ENCODE measurements around the gene FGF2. TPM values are rescaled to one million over a fixed set of nuclear protein-coding genes. Genes with fewer than 3 reads are reported as not detected.

Gene FGF2
- total and polyA plus RNA-seq, 2 donors (not counting 1 experiment from before 2014, with no cell fraction given), result 0.13 TPM; not detected in 1

GRCh38 chr4:122890147-122890795 is 63.6 kb downstream of the FGF2 start:
- intact Hi-C loops (cut with micrococcal nuclease), result no loop called here
- Histone ChIP-seq H3K4me2 (replicated peaks; ENCODE audit: low read depth, low read length, poor library complexity, severe bottlenecking) (no peak overlapping the region), H4K20me1 (ENCODE audit: control insufficient read depth, insufficient read depth, low read length, poor library complexity, severe bottlenecking) (no peaks in the 10 kb centered on the region), H3K9ac (ENCODE audit: low read length) (no peak overlapping the region), H3K79me2 (ENCODE audit: control insufficient read depth, insufficient read depth, low read length) (no peaks in the 10 kb centered on the region), H3K4me1 (ENCODE audit: control insufficient read depth in 2 of 2, insufficient read depth in 2 of 2, low read length in 2 of 2) (no peaks in the 10 kb centered on the region), H3K9me3 (ENCODE audit: control extremely low read depth in 1 of 3, control insufficient read depth in 2 of 3, insufficient read depth in 1 of 3, low read length in 2 of 3) (no peaks in the 10 kb centered on the region), H3K27me3 (replicated peaks in 1 of 4; ENCODE audit: control extremely low read depth in 1 of 4, control insufficient read depth in 3 of 4, insufficient read depth in 4 of 4, low read length in 3 of 4) (no peaks in the 10 kb centered on the region), H3K36me3 (replicated peaks in 1 of 2; ENCODE audit: control extremely low read depth in 1 of 2, control insufficient read depth in 1 of 2, extremely low read depth in 1 of 2, insufficient read depth in 2 of 2, low read length in 1 of 2) (no peaks in the 10 kb centered on the region), H3K27ac (ENCODE audit: low read length in 2 of 2) (no peak overlapping the region), H2AFZ (ENCODE audit: insufficient read depth, low read depth, low read length, poor library complexity, severe bottlenecking) (no peak overlapping the region), H3K4me3 (ENCODE audit: control extremely low read depth in 1 of 5, extremely low read depth in 1 of 5, insufficient read depth in 1 of 5, low read depth in 2 of 5, low read length in 4 of 5) (no peak overlapping the region)
- TF ChIP-seq EZH2 (IDR thresholded peaks at IDR 0.05; ENCODE audit: borderline replicate concordance, insufficient read depth, low read depth, low read length, poor library complexity, severe bottlenecking), result no peak
- no peak for TF ChIP-seq CTCF (IDR thresholded peaks at IDR 0.05)
- ChIA-PET CTCF (no interaction called here), POLR2A (no interaction called here)
- Mint-ChIP-seq H3K9me3 (ENCODE audit: insufficient read depth) (no peaks in the 10 kb centered on the region), H3K4me1 (no peaks in the 10 kb centered on the region), H3K27me3 (no peaks in the 10 kb centered on the region), H3K27ac (no peak overlapping the region), H3K4me3 (no peak overlapping the region)
- ATAC-seq (ENCODE audit: low read depth) (no peak), DNase-seq (no peak)
- WGBS (ENCODE audit: insufficient coverage), result no CpG with 5 or more reads among the region's 2 CpGs

- DNase-seq (no peak), ATAC-seq (ENCODE audit: low read depth) (no peak)
- POLR2A ChIA-PET, result no interaction called here
- Histone ChIP-seq H3K9me3 (ENCODE audit: control extremely low read depth in 1 of 3, control insufficient read depth in 2 of 3, insufficient read depth in 1 of 3, low read length in 2 of 3) (no peaks in the 10 kb centered on the region), H3K9ac (ENCODE audit: low read length) (no peak overlapping the region), H3K79me2 (ENCODE audit: control insufficient read depth, insufficient read depth, low read length) (no peaks in the 10 kb centered on the region), H3K4me1 (ENCODE audit: control insufficient read depth in 2 of 2, insufficient read depth in 2 of 2, low read length in 2 of 2) (no peaks in the 10 kb centered on the region), H4K20me1 (ENCODE audit: control insufficient read depth, insufficient read depth, low read length, poor library complexity, severe bottlenecking) (no peaks in the 10 kb centered on the region), H3K27ac (ENCODE audit: low read length in 2 of 2) (no peak overlapping the region), H3K4me3 (ENCODE audit: control extremely low read depth in 1 of 5, extremely low read depth in 1 of 5, insufficient read depth in 1 of 5, low read depth in 2 of 5, low read length in 4 of 5) (no peak overlapping the region), H2AFZ (ENCODE audit: insufficient read depth, low read depth, low read length, poor library complexity, severe bottlenecking) (no peak overlapping the region), H3K36me3 (replicated peaks in 1 of 2; ENCODE audit: control extremely low read depth in 1 of 2, control insufficient read depth in 1 of 2, extremely low read depth in 1 of 2, insufficient read depth in 2 of 2, low read length in 1 of 2) (no peaks in the 10 kb centered on the region), H3K4me2 (replicated peaks; ENCODE audit: low read depth, low read length, poor library complexity, severe bottlenecking) (no peak overlapping the region), H3K27me3 (replicated peaks in 1 of 4; ENCODE audit: control extremely low read depth in 1 of 4, control insufficient read depth in 3 of 4, insufficient read depth in 4 of 4, low read length in 3 of 4) (no peaks in the 10 kb centered on the region)
- intact Hi-C loops (cut with micrococcal nuclease), result no loop called here
- no peak overlapping the region for H3K4me3 Mint-ChIP-seq
- H3K27me3 Mint-ChIP-seq, result no peaks in the 10 kb centered on the region
- no peak for TF ChIP-seq CTCF (IDR thresholded peaks at IDR 0.05)
- no peak for TF ChIP-seq EZH2 (IDR thresholded peaks at IDR 0.05; ENCODE audit: borderline replicate concordance, insufficient read depth, low read depth, low read length, poor library complexity, severe bottlenecking)
- no peaks in the 10 kb centered on the region for H3K4me1 Mint-ChIP-seq
- H3K27ac Mint-ChIP-seq, result no peak overlapping the region
- CTCF ChIA-PET, result no interaction called here
- whole genome bisulfite sequencing (ENCODE audit: insufficient coverage), result 100% methylated on average over 2 of the region's 3 CpGs
- H3K9me3 Mint-ChIP-seq (ENCODE audit: insufficient read depth), result no peaks in the 10 kb centered on the region
These were observed 68.2 kb downstream of the FGF2 start for GRCh38 chr4:122894827-122895226.
